OCI-LY1 (cell line): ENCODE data around the gene RBMS3.

Experiments used
- EZH2 ChIP-seq: fragments of 200-600 bp; sonication (generic), shearing (Covaris generic); IDR thresholded peaks from 2 replicates; pipeline ENCODE4 v1.8.0; 2017; ENCODE audit warnings: borderline replicate concordance, mixed run types, mild to moderate bottlenecking, antibody characterized with exemption, low read length, moderate library complexity, mixed read lengths
- TF ChIP-seq, protein P1 (sequence below): fragments of 200-600 bp; sonication (generic), shearing (Covaris generic); IDR thresholded peaks from 2 replicates; pipeline ENCODE4 v1.5.1; 2017; ENCODE audit warnings: mild to moderate bottlenecking, antibody characterized with exemption, low read length, moderate library complexity, mixed read lengths

DNA sequence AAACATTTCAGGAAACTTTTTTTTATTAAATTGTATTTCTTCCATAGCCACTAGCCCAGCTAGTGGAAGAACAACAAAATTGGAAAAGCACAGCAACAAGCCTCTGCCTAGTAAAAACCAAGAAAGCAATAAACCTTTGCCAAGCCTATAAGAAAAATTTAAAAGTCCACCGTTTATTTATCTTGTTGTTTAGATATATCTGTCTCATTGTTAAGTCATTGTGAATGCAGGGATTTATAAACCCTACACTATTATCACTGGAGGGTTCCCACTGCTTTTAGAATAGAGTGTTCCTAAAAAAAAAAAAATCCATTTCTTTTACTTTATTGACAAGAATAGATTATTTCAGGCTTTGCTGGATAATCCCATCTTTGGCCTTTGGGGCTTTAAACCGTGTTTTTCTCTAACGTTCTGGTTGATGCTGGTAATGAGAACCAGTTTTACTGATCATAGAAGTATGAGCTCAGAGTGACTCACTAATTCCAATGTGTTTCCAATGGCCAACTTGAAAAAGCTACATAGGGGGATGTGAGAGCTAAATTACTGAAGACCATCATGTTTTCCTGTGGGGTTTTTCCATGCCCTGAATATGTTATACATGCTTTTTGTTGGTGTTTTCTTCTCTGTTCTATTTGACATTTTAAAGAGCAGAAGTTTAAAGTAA is 634.1 kb downstream of the RBMS3 start:
- TF ChIP-seq, protein P1, sequence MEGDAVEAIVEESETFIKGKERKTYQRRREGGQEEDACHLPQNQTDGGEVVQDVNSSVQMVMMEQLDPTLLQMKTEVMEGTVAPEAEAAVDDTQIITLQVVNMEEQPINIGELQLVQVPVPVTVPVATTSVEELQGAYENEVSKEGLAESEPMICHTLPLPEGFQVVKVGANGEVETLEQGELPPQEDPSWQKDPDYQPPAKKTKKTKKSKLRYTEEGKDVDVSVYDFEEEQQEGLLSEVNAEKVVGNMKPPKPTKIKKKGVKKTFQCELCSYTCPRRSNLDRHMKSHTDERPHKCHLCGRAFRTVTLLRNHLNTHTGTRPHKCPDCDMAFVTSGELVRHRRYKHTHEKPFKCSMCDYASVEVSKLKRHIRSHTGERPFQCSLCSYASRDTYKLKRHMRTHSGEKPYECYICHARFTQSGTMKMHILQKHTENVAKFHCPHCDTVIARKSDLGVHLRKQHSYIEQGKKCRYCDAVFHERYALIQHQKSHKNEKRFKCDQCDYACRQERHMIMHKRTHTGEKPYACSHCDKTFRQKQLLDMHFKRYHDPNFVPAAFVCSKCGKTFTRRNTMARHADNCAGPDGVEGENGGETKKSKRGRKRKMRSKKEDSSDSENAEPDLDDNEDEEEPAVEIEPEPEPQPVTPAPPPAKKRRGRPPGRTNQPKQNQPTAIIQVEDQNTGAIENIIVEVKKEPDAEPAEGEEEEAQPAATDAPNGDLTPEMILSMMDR = no peak
- no peak for TF ChIP-seq EZH2
